Measurements from ENCODE around the gene IQSEC3.

IQSEC3 gene

GRCh38 chr12:138898-139534, 72.4 kb downstream of the IQSEC3 start:
- DNase-seq (peak; percentile 59), ATAC-seq (peak; percentile 73)

- ATAC-seq (no peak), DNase-seq (no peak)
Observed at GRCh38 chr12:139585-139984, 73.0 kb downstream of the IQSEC3 start.

DNA sequence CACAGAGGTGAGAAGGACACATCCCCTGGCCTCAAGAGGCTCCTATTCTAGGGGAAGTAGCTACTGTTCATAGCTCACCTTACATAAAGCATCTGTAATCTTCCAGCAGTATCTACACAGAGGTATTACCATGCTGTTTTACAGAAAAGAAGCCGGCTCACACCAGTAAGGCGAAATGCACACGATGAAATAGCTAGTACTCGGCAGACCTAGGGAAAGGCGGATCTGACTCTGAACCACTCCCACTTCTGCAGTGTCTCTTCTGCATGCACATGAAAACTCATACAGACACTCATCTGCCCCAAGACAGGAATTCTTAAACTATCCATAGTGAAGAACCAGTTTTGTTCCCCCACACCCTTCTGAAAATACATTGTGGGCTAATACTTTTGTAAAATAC, 73.6 kb downstream of the IQSEC3 start:
- no peak for ATAC-seq
- no peak for DNase-seq

DNA sequence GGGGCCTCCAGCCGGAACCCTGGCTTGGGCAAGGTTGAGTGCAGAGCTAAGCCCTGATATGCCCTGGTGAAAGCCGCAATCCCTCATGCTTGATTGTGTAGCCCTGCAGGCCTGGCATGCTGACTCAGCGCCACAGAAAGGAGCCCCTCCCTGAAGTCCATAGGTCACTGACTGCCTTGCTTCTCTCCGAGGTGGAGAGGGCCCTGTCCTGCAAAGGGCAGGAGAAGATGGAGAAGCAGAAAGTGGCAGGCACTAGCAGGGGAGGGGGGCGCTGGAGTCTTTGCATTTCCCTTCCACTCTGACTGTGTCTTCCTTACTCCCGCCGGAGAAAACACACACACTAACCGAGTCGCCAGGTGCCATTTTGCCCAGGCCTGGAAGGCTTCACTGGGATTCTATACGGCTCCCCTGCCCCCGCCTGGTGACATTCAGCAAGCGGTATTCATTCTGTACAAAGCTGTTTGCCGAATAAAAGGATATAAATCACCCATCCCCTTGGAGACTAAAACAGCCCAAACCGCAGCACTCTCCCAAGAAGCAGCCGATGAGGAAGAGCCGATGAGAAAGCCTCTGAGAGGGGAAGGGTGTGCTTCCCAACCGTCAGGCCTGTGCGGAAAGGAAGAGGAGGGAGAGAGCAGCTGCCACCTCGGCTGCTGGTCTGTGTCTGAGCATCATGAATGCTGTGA, 77.5 kb downstream of the IQSEC3 start:
- no peak for ATAC-seq
- DNase-seq, result no peak

DNA sequence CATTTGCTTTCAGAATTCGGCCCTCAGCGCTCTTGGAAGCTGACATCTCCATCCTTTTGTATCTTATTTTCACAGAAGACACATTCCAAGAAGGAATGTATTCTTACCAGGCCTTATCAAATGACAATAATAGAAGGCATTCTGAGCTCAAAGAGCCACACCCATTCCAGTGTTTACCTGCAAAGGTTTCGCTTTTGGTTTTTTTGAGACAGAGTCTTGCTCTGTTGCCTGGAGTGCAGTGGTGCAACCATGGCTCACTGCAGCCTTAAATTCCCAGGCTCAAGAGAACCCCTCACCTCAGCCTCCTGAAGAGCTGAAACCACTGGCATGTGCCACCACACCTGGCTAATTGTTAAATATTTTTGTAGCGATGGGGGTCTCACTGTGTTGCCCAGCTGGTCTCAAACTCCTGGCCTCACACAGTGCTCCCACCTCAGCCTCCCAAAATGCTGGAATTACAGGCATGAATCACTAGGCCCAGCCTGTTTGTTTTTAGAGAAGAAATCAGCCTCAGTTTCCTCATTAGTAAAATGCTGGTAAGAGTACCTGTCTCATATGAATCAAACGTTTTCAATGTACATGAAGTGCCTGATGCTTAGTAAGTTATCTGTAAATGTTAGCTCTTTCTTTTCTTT, 78.2 kb downstream of the IQSEC3 start:
- ATAC-seq, result no peak
- no peak for DNase-seq

DNA sequence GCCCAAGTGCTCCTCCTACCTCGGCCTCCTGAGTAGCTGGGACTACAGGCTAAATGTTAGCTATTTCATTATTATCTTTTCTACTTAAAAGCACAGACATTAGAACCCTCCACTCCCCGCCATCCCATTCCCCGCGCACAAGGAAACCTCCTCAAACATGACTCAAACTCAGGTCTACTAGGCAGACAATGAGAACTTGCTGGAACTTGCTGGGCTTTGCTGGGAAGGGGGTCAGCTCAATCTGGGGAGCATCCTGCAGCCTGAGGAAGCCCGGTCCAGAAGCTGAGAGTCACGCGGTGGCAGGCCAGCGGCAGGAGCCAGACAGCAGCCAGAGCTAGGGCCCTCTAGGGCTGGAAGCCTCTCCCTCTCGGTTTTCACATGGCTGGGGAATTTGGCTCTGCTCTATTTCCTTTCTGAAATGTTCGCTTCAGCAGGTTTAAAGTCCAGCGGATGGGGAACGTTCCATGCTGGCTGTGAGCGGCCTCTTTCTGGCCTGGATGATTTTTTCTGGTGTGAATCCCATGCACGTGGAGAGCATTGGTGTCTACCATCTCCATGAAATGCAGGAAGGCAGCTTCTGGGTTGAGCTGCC, 78.9 kb downstream of the IQSEC3 start:
- ATAC-seq, result no peak
- no peak for DNase-seq

- DNase-seq (no peak), ATAC-seq (no peak)
Observed at GRCh38 chr12:147242-147641, 80.7 kb downstream of the IQSEC3 start.

- DNase-seq (no peak), ATAC-seq (no peak)
Observed at GRCh38 chr12:148676-149416, 82.3 kb downstream of the IQSEC3 start.

DNA sequence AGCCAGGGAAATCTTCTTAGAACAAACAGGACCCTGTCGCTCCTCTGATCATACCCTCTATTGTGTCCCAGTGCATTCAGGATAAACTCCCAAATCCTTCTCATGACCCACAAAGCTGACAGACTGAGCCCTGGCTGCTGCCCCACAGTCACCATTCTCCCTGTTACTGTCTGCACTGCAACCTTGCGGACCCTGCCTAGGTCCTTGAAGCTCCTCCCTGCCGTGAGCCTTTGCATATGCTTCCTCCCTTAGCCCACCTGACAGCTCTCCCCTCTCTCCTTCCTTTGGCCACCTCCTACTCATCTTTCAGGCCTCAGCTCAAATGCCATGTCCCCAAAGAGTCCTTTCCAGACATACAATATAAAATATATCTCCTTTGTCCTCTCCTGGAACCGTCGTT, 85.0 kb downstream of the IQSEC3 start:
- DNase-seq (no peak), ATAC-seq (no peak)

GRCh38 chr12:152440-152839, 85.9 kb downstream of the IQSEC3 start:
- no peak for ATAC-seq
- no peak for DNase-seq

GRCh38 chr12:153080-153746, 86.6 kb downstream of the IQSEC3 start:
- DNase-seq, result peak; percentile 75
- peak; percentile 91 for ATAC-seq

GRCh38 chr12:154058-154457, 87.5 kb downstream of the IQSEC3 start:
- no peak for DNase-seq
- ATAC-seq, result no peak

DNA sequence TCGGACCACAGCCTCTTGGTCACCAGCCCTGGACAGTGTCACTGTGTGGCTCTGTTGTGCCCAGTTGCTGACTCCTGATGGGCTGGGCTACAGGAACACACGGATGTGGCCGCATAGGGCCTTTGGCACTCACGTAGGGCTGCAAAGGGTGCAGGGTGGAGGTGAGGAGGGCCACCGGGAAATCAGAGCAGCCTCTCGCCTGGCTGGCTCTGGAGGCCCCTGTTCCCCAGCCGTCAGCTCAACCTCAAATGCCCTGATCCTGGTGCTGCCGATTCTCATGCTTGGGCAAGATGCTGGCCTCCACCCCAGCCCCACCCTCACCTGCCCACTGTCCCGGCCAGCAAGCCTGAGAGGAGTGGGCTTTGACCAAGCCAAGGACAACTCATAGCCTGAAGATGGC, 88.4 kb downstream of the IQSEC3 start:
- ATAC-seq (no peak), DNase-seq (no peak)

- ATAC-seq, result no peak
- no peak for DNase-seq
Observed at GRCh38 chr12:155646-156045, 89.1 kb downstream of the IQSEC3 start.

DNA sequence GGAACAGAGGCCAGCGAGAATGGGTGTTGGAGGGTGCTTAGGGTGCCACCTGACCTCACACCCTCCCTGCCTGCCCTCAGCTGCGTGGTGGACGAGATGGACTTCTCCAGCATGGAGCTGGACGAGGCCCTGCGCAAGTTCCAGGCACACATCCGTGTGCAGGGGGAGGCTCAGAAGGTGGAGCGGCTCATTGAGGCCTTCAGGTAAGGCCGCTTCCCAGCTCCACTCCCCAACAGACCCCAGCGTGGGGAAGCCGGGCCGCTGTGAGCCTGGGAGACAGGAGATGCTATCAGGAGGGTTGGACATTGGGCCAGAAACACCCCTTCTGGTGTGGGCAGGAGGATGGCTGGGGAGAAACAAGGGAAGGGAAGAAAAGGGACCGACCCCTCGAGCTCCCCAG, 90.4 kb downstream of the IQSEC3 start:
- DNase-seq (no peak), ATAC-seq (no peak)

- ATAC-seq, result no peak
- DNase-seq, result no peak
Observed at GRCh38 chr12:157644-158043, 91.1 kb downstream of the IQSEC3 start.

GRCh38 chr12:159156-159782, 92.7 kb downstream of the IQSEC3 start:
- DNase-seq (no peak), ATAC-seq (no peak)

GRCh38 chr12:160858-161257, 94.3 kb downstream of the IQSEC3 start:
- ATAC-seq, result no peak
- no peak for DNase-seq

DNA sequence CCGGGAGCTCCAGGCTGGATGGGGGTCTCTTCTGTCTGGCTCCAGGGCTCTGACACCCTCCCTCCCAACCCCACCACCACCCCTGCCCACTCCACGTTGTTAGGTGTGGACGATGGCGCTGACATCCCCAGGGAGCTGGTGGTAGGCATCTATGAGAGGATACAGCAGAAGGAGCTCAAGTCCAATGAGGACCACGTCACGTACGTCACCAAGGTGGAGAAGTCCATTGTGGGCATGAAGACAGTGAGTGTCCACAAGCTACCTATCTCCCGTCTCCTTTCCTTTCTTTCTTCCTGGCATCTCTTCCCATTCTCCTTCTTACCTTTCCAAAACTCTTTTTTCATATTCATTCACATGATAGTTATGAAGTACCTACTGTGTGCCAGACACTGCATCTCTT, 95.3 kb downstream of the IQSEC3 start:
- ATAC-seq, result no peak

DNA sequence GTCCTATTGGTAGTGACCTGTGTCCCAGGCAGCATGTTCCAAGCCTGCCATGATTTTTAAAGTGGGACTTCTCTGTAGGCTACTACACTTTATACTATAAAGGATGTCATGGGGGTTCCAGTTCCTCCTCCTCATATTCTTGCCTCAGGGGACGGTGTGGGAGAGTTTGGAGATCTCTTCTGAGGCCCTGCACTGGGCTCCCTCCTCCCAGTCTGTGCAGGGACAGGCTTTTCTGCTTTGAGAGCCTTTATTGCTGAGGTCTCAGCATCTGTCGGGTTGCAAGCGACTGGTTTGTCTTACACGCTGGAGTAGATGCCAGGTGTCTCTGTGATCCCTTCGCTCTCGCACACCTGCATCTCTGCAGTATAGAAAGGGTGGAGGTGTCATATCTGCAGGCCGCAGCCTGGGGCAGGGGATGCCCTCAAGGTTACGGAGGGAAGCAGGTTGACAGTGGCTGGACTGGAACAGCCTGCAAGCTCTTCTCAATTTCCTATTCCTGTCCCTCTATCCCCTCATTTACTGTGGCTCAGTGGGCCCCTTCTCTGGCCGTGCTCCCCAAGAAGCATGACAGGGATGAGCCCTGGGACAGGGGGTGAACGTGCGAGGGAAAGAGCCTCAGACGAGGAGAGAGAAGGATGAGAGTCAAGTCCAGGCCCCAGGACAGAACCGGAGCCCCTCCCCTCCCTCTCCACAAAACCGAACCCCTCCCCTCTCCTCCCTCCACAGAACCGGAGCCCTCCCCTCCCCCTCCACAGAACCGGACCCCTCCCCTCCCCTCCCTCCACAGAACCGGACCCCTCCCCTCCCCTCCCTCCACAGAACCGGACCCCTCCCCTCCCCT, 96.1 kb downstream of the IQSEC3 start:
- no peak for DNase-seq
- ATAC-seq, result no peak

More for the DNA sequence above, 95.3 kb downstream of the IQSEC3 start:
- no peak for DNase-seq

Data from stimulated activated naive CD8-positive, alpha-beta T cell treated with anti-CD3 and anti-CD28 coated beads, Interleukin-15, Interleukin-2, amounts not matched to agents 100 U/mL and 50 U/mL, for 24 hours (primary cell).